SK-N-SH (cell line): Measurements from ENCODE around the gene ANO10. TPM values are rescaled to one million over a fixed set of nuclear protein-coding genes. Genes with fewer than 3 reads are reported as not detected.

Source experiments
- CTCF ChIA-PET: fragments of 300-600, 350-600 bp; formaldehyde crosslinking; extraction: SDS; loops from one replicate; lab custom pipeline; 2021; lab: Yijun Ruan, JAX
- POLR2A ChIA-PET: fragments of 350-600 bp; sonication (Branson Sonifier 250); formaldehyde crosslinking; extraction: SDS; loops from one replicate; lab custom pipeline; 2020; ENCODE audit warnings: antibody characterized with exemption, inconsistent platforms; lab: Yijun Ruan, JAX
- DNase-seq: peaks from one replicate; pipeline ENCODE4 v3.0.0; 2012
- H2AFZ ChIP-seq: fragments of 200-600 bp; sonication (generic); 2 replicates; pipeline ENCODE4 v1.8.1; 2016; ENCODE audit warnings: antibody characterized with exemption, mild to moderate bottlenecking, low read depth
- H3F3A ChIP-seq: fragments of 200-600 bp; sonication (generic); replicated peaks from 2 replicates; pipeline ENCODE3; 2016; ENCODE audit warnings: antibody characterized with exemption, mild to moderate bottlenecking; ENCODE audit not compliant: insufficient read depth
- H3K27ac ChIP-seq, 2 experiments: fragments of 200-500 bp in 1 of 2; fragments of 200-600 bp in 1 of 2; sonication (Bioruptor generic) in 1 of 2; sonication (generic), shearing (Covaris generic) in 1 of 2; 2 replicates each; pipeline versions ENCODE4 v1.5.1 to v1.6.1; 2014 to 2016; ENCODE audit warnings: low read depth in 2 of 2, inconsistent platforms in 1 of 2, low read length in 1 of 2, mild to moderate bottlenecking in 1 of 2, mixed read lengths in 1 of 2
- H3K27me3 ChIP-seq: fragments of 200-600 bp; sonication (generic), shearing (Covaris generic); 2 replicates; pipeline ENCODE4 v1.6.1; 2016; ENCODE audit warnings: mixed run types; ENCODE audit not compliant: insufficient read depth
- H3K36me3 ChIP-seq, 2 experiments: fragments of 200-500 bp in 1 of 2; fragments of 200-600 bp in 1 of 2; sonication (Bioruptor generic) in 1 of 2; sonication (generic) in 1 of 2; replicated peaks in 1 of 2; 2 replicates each; pipeline versions ENCODE3 to v1.5.1; 2014 to 2016; ENCODE audit warnings: low read length in 1 of 2, mild to moderate bottlenecking in 1 of 2; ENCODE audit not compliant: insufficient read depth in 2 of 2, control insufficient read depth in 1 of 2
- H3K4me1 ChIP-seq, 2 experiments: fragments of 200-500 bp in 1 of 2; fragments of 200-600 bp in 1 of 2; sonication (Bioruptor generic) in 1 of 2; sonication (generic), shearing (Covaris generic) in 1 of 2; 2 replicates each; pipeline versions ENCODE4 v1.5.1 to v1.6.1; 2014 to 2016; ENCODE audit warnings: low read depth in 1 of 2, low read length in 1 of 2, mixed run types in 1 of 2; ENCODE audit not compliant: insufficient read depth in 2 of 2, control insufficient read depth in 1 of 2
- H3K4me2 ChIP-seq: fragments of 200-600 bp; sonication (generic), shearing (Covaris generic); 2 replicates; pipeline ENCODE4 v1.6.1; 2017; ENCODE audit warnings: mixed run types
- H3K4me3 ChIP-seq, 2 experiments: fragments of 200-500 bp in 1 of 2; fragments of 200-600 bp in 1 of 2; sonication (Bioruptor generic) in 1 of 2; sonication (generic), shearing (Covaris generic) in 1 of 2; 2 replicates each; pipeline versions ENCODE4 v1.5.1 to v1.8.1; 2014 to 2016; ENCODE audit warnings: low read depth in 2 of 2, inconsistent platforms in 1 of 2, low read length in 1 of 2, mild to moderate bottlenecking in 1 of 2, mixed read lengths in 1 of 2, moderate library complexity in 1 of 2
- H3K79me2 ChIP-seq: fragments of 200-600 bp; sonication (generic); 2 replicates; pipeline ENCODE4 v1.8.1; 2017; ENCODE audit warnings: mild to moderate bottlenecking; ENCODE audit not compliant: insufficient read depth
- H3K9ac ChIP-seq: fragments of 200-600 bp; sonication (generic); 2 replicates; pipeline ENCODE4 v1.6.1; 2017; ENCODE audit warnings: mixed run types
- H3K9me2 ChIP-seq: fragments of 200-600 bp; sonication (generic); 2 replicates; pipeline ENCODE4 v1.6.1; 2017; ENCODE audit warnings: mixed run types
- H3K9me3 ChIP-seq: fragments of 200-600 bp; sonication (generic); 2 replicates; pipeline ENCODE4 v1.6.1; 2017; ENCODE audit warnings: mixed run types, mild to moderate bottlenecking, moderate library complexity
- H4K20me1 ChIP-seq: fragments of 200-600 bp; sonication (generic); 2 replicates; pipeline ENCODE4 v1.6.1; 2017; ENCODE audit warnings: mild to moderate bottlenecking, mixed run types; ENCODE audit not compliant: insufficient read depth
- ELF1 ChIP-seq: IDR thresholded peaks from 2 replicates; pipeline ENCODE4 v1.4.0; 2012
- EP300 ChIP-seq, 2 experiments: IDR thresholded peaks; 2 replicates each; pipeline versions ENCODE4 v1.4.0 to v1.6.1; 2012; ENCODE audit warnings: borderline replicate concordance in 1 of 2, low read depth in 1 of 2, low read length in 1 of 2
- EZH2phosphoT487 ChIP-seq: fragments of 200-600 bp; sonication (generic); IDR thresholded peaks from 2 replicates; pipeline ENCODE4 v1.6.1; 2017; ENCODE audit warnings: low read depth, mixed run types, mild to moderate bottlenecking, antibody characterized with exemption, moderate library complexity, borderline replicate concordance
- FOSL2 ChIP-seq: IDR thresholded peaks from 2 replicates; pipeline ENCODE4 v1.4.0; 2012; ENCODE audit warnings: low read depth, mild to moderate bottlenecking, moderate library complexity, borderline replicate concordance
- FOXJ3 ChIP-seq: sonication (generic); formaldehyde crosslinking; IDR thresholded peaks from 2 replicates; pipeline ENCODE4 v1.5.1; 2020; ENCODE audit warnings: mild to moderate bottlenecking, missing genetic modification reagents
- GABPA ChIP-seq: IDR thresholded peaks from 2 replicates; pipeline ENCODE4 v1.4.0; 2012; ENCODE audit warnings: low read depth, mild to moderate bottlenecking
- GATA2 ChIP-seq: sonication (generic); formaldehyde crosslinking; IDR thresholded peaks from 2 replicates; pipeline ENCODE4 v1.5.0; 2020; ENCODE audit warnings: mild to moderate bottlenecking, missing genetic modification reagents
- MEF2A ChIP-seq: IDR thresholded peaks from 2 replicates; pipeline ENCODE4 v1.4.0; 2012; ENCODE audit warnings: low read depth, borderline replicate concordance
- MXI1 ChIP-seq: IDR thresholded peaks from 2 replicates; pipeline ENCODE4 v1.6.1; 2012; ENCODE audit warnings: mild to moderate bottlenecking, low read depth, low read length, improper control_type of control experiment
- POLR2AphosphoS5 ChIP-seq: IDR thresholded peaks from 2 replicates; pipeline ENCODE4 v1.6.1; 2012; ENCODE audit warnings: low read depth, low read length
- RAD21 ChIP-seq: IDR thresholded peaks from 2 replicates; pipeline ENCODE4 v1.6.1; 2012; ENCODE audit warnings: mild to moderate bottlenecking, low read length
- RFX5 ChIP-seq: IDR thresholded peaks from 2 replicates; pipeline ENCODE4 v1.6.1; 2012; ENCODE audit warnings: mild to moderate bottlenecking, improper control_type of control experiment, low read length
- RXRA ChIP-seq: IDR thresholded peaks from 2 replicates; pipeline ENCODE4 v1.4.0; 2012; ENCODE audit warnings: low read depth, mild to moderate bottlenecking, borderline replicate concordance
- SIN3A ChIP-seq: IDR thresholded peaks from 2 replicates; pipeline ENCODE4 v1.6.1; 2012; ENCODE audit warnings: low read depth, mild to moderate bottlenecking, low read length, moderate library complexity, borderline replicate concordance
- SMC3 ChIP-seq: IDR thresholded peaks from 2 replicates; pipeline ENCODE4 v1.6.1; 2012; ENCODE audit warnings: low read depth, low read length, improper control_type of control experiment
- TEAD4 ChIP-seq: IDR thresholded peaks from 2 replicates; pipeline ENCODE4 v1.4.0; 2012; ENCODE audit warnings: mild to moderate bottlenecking, borderline replicate concordance; ENCODE audit not compliant: insufficient read depth
- YY1 ChIP-seq: IDR thresholded peaks from 2 replicates; pipeline ENCODE4 v1.4.0; 2012; ENCODE audit warnings: low read depth, mild to moderate bottlenecking
- WGBS: methylation state at CpG from one replicate; pipeline ENCODE4 v1.1.6; 2017; ENCODE audit warnings: low lambda C conversion rate; 5-methylcytosine and 5-hydroxymethylcytosine counted together
- polyA plus RNA-seq, 3 experiments: library from polyadenylated mRNA; depleted of rRNA; stranded (reverse); fragments of >200 nt; gene quantifications; 2 replicates each; pipeline ENCODE4 v1.2.3, GENCODE V29; 2012
- TF ChIP-seq, protein P1 (sequence below): IDR thresholded peaks from 2 replicates; pipeline ENCODE4 v1.4.0; 2012; ENCODE audit warnings: low read depth, borderline replicate concordance
- TF ChIP-seq, protein P2 (sequence below): fragments of 150-350 bp; IDR thresholded peaks from 2 replicates; pipeline ENCODE4 v1.6.1; 2016; ENCODE audit warnings: mild to moderate bottlenecking, low read depth, low read length

ANO10 gene
- polyA plus RNA-seq, 1 of the 3 experiments (the other 2 are of a cell fraction): 16.8 TPM

DNA sequence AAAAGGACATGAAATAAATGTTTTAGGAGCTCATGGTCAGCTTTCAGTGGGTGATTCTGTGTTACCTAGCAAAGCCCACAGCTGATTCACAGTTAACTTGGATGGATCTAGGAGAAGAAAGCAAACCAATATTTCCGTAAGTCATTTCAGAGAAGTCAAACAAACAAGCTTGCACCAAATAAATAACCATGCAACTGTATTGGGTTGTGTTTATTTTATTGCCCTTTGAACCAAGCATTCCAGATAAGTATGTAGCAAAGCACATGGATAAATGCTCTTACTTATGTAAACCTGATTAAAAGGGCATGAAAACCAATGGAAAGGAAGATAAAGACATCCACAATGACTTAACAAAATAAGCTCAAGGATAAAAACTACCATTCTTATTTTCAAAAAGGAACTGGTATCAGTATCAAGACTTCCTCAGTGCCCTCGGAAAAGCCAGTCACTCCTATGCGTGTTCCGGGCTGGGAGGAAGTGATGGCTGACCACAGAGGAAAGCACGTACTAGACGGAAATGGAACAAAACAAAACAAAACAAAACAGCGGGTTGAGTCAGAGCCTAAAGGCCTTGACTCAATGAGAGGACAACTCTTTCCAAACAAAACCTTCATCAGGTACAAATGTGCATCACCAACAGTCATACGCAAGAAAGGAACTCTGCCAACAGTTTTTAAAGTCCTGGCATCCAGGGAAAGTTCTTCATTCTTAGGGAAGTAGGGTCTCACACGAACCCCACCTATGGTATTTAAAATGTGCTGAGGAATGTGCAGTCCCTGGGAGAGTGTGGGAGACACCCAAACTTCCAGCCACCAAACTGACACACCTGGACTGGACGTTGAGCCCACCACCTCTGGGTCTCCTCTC lies 232.2 kb downstream of the ANO10 start:
- Histone ChIP-seq H3K36me3 (no peaks in the 10 kb centered on the region), H3K4me1 (no peaks in the 10 kb centered on the region; a peak in 1 of 4 replicates), H3F3A (no peaks in the 10 kb centered on the region), H4K20me1 (no peaks in the 10 kb centered on the region), H3K9ac (no peak overlapping the region), H3K9me2 (no peaks in the 10 kb centered on the region), H3K79me2 (no peaks in the 10 kb centered on the region), H3K4me3 (no peak overlapping the region), H3K9me3 (no peaks in the 10 kb centered on the region), H2AFZ (no peak overlapping the region), H3K4me2 (no peak overlapping the region), H3K27me3 (no peaks in the 10 kb centered on the region), H3K27ac (no peak overlapping the region)
- TF ChIP-seq ELF1: no peak
- TF ChIP-seq SIN3A: no peak
- no peak for TF ChIP-seq YY1
- no peak for DNase-seq
- 87% methylated on average over 10 of the region's 10 CpGs for WGBS
- POLR2A ChIA-PET: no interaction called here
- CTCF ChIA-PET: interaction anchor here (1.0 to 1.5 kb wide), 3 partner anchors 12 to 152 kb away, joined by 3 to 5 read pairs (median 4); no protein-coding TSS in a partner anchor

DNA sequence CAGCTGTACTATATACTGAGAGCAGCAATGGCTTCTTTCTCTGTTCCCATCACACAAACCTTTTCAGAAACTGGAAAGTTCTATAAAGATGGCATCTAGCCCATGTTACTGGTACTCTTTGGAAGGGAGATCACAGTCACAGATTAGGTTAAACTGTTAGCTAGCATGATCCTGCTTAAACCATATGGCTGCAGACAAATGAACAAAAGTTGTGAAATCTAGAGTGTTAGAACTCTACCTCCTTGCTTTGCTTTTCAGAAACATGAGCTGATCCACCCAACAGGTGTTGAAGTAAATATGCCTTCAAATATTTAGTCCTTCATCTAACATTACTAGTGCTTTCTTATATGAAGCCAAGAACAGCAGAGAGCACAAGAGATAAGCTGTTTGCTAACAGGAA lies 232.9 kb downstream of the ANO10 start:
- H3K9me3 ChIP-seq: no peaks in the 10 kb centered on the region
- no peaks in the 10 kb centered on the region; a peak in 1 of 4 replicates for H3K4me1 ChIP-seq
- TF ChIP-seq ELF1 (no peak), GABPA (no peak)
- DNase-seq: no peak
- H4K20me1 ChIP-seq: no peaks in the 10 kb centered on the region
- ChIA-PET POLR2A (no interaction called here), CTCF (interaction anchor here (1.0 to 1.5 kb wide), 3 partner anchors 11 to 152 kb away, joined by 3 to 5 read pairs (median 4); no protein-coding TSS in a partner anchor)
- H3K9me2 ChIP-seq: no peaks in the 10 kb centered on the region
- H3K36me3 ChIP-seq: no peaks in the 10 kb centered on the region
- H2AFZ ChIP-seq: no peak overlapping the region
- no peak overlapping the region for H3K4me3 ChIP-seq
- no peaks in the 10 kb centered on the region for H3F3A ChIP-seq
- H3K27me3 ChIP-seq: no peaks in the 10 kb centered on the region
- H3K4me2 ChIP-seq: no peak overlapping the region
- no peaks in the 10 kb centered on the region for H3K79me2 ChIP-seq
- H3K27ac ChIP-seq: no peak overlapping the region
- H3K9ac ChIP-seq: no peak overlapping the region

DNA sequence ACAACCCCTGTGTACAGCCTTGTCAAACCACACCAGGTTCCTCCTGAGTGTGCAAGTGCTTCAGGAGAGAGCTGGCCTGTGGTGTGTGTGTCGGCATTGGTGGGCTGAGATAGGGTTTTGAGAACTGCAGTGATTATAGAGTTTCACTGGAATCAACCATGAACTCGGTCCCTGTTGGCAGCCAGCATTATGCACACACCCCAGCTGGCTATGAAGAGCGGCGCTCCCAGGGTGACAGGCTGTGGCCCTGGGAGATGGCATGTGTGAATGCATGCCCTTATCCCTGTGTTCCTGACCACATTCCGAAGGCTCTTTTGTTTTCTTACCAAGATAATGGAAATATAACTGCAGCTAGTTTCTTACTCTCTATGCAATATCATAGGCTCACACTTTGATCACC lies 233.6 kb downstream of the ANO10 start:
- POLR2A ChIA-PET: no interaction called here
- CTCF ChIA-PET: interaction anchor here (1.2 kb wide), 1 partner anchor 15 kb away, joined by 3 read pairs; no protein-coding TSS in a partner anchor

More for the DNA sequence above, 233.6 kb downstream of the ANO10 start:
- Histone ChIP-seq H3K4me3 (no peak overlapping the region), H3K9me2 (no peaks in the 10 kb centered on the region), H3K4me1 (no peaks in the 10 kb centered on the region; a peak in 1 of 4 replicates), H3K9ac (no peak overlapping the region), H3K27me3 (no peaks in the 10 kb centered on the region), H3K36me3 (no peaks in the 10 kb centered on the region), H3K9me3 (no peaks in the 10 kb centered on the region), H2AFZ (no peak overlapping the region), H3K79me2 (no peaks in the 10 kb centered on the region), H4K20me1 (no peaks in the 10 kb centered on the region), H3K4me2 (no peak overlapping the region), H3F3A (no peaks in the 10 kb centered on the region), H3K27ac (no peak overlapping the region)
- TF ChIP-seq FOXJ3 (CRISPR knock-in tag): no peak
- TF ChIP-seq TEAD4: no peak
- TF ChIP-seq YY1: no peak
- no peak for TF ChIP-seq RXRA
- TF ChIP-seq EZH2phosphoT487: no peak
- TF ChIP-seq SMC3: no peak
- TF ChIP-seq RFX5: no peak
- TF ChIP-seq GABPA: no peak
- no peak for TF ChIP-seq POLR2AphosphoS5
- no peak for TF ChIP-seq FOSL2
- no peak for TF ChIP-seq MEF2A
- TF ChIP-seq MXI1: no peak
- TF ChIP-seq, protein P1, sequence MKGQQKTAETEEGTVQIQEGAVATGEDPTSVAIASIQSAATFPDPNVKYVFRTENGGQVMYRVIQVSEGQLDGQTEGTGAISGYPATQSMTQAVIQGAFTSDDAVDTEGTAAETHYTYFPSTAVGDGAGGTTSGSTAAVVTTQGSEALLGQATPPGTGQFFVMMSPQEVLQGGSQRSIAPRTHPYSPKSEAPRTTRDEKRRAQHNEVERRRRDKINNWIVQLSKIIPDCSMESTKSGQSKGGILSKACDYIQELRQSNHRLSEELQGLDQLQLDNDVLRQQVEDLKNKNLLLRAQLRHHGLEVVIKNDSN: no peak
- no peak for TF ChIP-seq RAD21
- TF ChIP-seq, protein P2, sequence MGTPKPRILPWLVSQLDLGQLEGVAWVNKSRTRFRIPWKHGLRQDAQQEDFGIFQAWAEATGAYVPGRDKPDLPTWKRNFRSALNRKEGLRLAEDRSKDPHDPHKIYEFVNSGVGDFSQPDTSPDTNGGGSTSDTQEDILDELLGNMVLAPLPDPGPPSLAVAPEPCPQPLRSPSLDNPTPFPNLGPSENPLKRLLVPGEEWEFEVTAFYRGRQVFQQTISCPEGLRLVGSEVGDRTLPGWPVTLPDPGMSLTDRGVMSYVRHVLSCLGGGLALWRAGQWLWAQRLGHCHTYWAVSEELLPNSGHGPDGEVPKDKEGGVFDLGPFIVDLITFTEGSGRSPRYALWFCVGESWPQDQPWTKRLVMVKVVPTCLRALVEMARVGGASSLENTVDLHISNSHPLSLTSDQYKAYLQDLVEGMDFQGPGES: no peak
- TF ChIP-seq GATA2 (CRISPR knock-in tag): no peak
- TF ChIP-seq EP300 (IDR thresholded peaks at IDR 0.05; ENCODE audit: borderline replicate concordance in 1 of 2, low read depth in 1 of 2, low read length in 1 of 2): no peak
- WGBS: 87% methylated on average over 5 of the region's 5 CpGs
- DNase-seq: no peak
